Breast epithelium (tissue), 3 donors: ENCODE measurements around the gene PTPRA.

Source experiments
- CTCF ChIP-seq, 3 donors: fragments of 450-650 bp; IDR thresholded peaks; one replicate each; pipeline ENCODE4 v1.5.1; 2016 to 2017; ENCODE audit warnings: antibody characterized with exemption in 3 of 3, mild to moderate bottlenecking in 3 of 3, moderate library complexity in 3 of 3
- POLR2AphosphoS5 ChIP-seq, 3 donors: sonication (generic); formaldehyde crosslinking; IDR thresholded peaks; one replicate each; pipeline ENCODE4 v1.6.1; 2017; ENCODE audit warnings: antibody characterized with exemption in 3 of 3

GRCh38 chr20:2984028-2984501 is 110.8 kb downstream of the PTPRA start:
- TF ChIP-seq CTCF (IDR thresholded peaks at IDR 0.05), result no peak
- TF ChIP-seq POLR2AphosphoS5 (IDR thresholded peaks at IDR 0.05), result no peak
